Tibial nerve (tissue), 4 donors: ENCODE results near the gene FSTL4. TPM values are rescaled to one million over a fixed set of nuclear protein-coding genes. Genes with fewer than 3 reads are reported as not detected.

ENCODE experiments used
- DNase-seq, 2 donors: peaks; one replicate each; pipeline ENCODE4 v3.0.0-alpha.2; 2019; ENCODE audit warnings: low spot score in 2 of 2
- H3K27ac ChIP-seq, 4 donors: fragments of 200-600 bp; sonication (generic) in 3 of 4; one replicate each; pipeline ENCODE4 v1.5.1; 2017 to 2019; ENCODE audit warnings: mild to moderate bottlenecking in 1 of 4
- H3K27me3 ChIP-seq, 2 donors: fragments of 200-600 bp; sonication (generic) in 1 of 2; one replicate each; pipeline versions ENCODE4 v1.5.1 to v1.6.0; 2017 to 2019
- H3K36me3 ChIP-seq, 3 donors: fragments of 200-600 bp; sonication (generic); one replicate each; pipeline ENCODE4 v1.5.1; 2018 to 2019
- H3K4me1 ChIP-seq, 4 donors: fragments of 200-600 bp; sonication (generic) in 3 of 4; one replicate each; pipeline ENCODE4 v1.5.1; 2017 to 2019
- H3K4me3 ChIP-seq, 4 donors: fragments of 200-600 bp; sonication (generic) in 3 of 4; one replicate each; pipeline ENCODE4 v1.5.1; 2017 to 2019; ENCODE audit warnings: mild to moderate bottlenecking in 1 of 4, moderate library complexity in 1 of 4
- H3K9me3 ChIP-seq, 4 donors: fragments of 200-600 bp; sonication (generic) in 3 of 4; one replicate each; pipeline ENCODE4 v1.5.1; 2017 to 2019
- CTCF ChIP-seq, 5 experiments: fragments of 200-600 bp in 3 of 5; fragments of 450-650 bp in 2 of 5; sonication (generic) in 3 of 5; IDR thresholded peaks; one replicate each; pipeline ENCODE4 v1.5.1; 2016 to 2019; ENCODE audit warnings: antibody characterized with exemption in 5 of 5, mild to moderate bottlenecking in 3 of 5, moderate library complexity in 2 of 5
- EP300 ChIP-seq, 2 donors: sonication (generic); formaldehyde crosslinking; IDR thresholded peaks; one replicate each; pipeline ENCODE4 v1.6.1; 2017; ENCODE audit warnings: antibody characterized with exemption in 2 of 2, mild to moderate bottlenecking in 1 of 2
- POLR2A ChIP-seq, 2 donors: fragments of 450-650 bp; IDR thresholded peaks; one replicate each; pipeline ENCODE4 v1.6.1; 2017; ENCODE audit warnings: antibody characterized with exemption in 2 of 2, mild to moderate bottlenecking in 2 of 2, moderate library complexity in 2 of 2
- WGBS, 2 donors: methylation state at CpG; one replicate each; pipeline ENCODE4 v1.1.5; 2018; 5-methylcytosine and 5-hydroxymethylcytosine counted together
- total RNA-seq, 4 donors: library from RNA; depleted of rRNA; stranded (reverse); fragments of >200 nt; gene quantifications; one replicate each; pipeline ENCODE4 v1.1.0, GENCODE V29; 2016

FSTL4 gene
- total RNA-seq, 4 donors from 2014 or later = 0.22 TPM; not detected in 3

DNA sequence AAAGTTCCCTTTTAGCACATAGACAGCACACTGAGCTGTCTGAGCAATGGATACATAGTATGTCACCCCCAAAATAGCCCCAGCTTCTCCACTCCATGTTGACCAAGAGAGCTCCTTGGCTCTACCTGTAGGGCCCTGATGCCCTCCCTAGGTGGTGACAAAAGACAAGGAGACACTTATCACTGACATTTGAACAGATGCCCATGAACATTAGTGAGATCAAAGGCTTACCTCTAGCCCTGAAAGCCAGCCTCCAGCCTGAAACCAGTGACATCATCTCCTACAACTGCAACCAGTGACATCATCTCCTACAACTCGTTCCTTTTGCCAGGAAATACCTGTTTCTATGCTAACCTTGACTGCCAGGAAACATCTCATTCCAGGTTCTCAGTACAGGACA lies 122.7 kb downstream of the FSTL4 start:
- Histone ChIP-seq H3K27me3 (no peaks in the 10 kb centered on the region), H3K27ac (no peak overlapping the region), H3K4me1 (no peaks in the 10 kb centered on the region), H3K36me3 (no peaks in the 10 kb centered on the region), H3K4me3 (no peak overlapping the region), H3K9me3 (peaks cover 0 to 13% (median 4%) of the 10 kb centered on the region in 4 donors)
- no peak for DNase-seq
- WGBS, 2 donors = 48 to 64% methylated on average over 1 of the region's 1 CpG
- TF ChIP-seq EP300 (IDR thresholded peaks at IDR 0.05) = no peak
- no peak for TF ChIP-seq POLR2A (IDR thresholded peaks at IDR 0.05)
- no peak for TF ChIP-seq CTCF (IDR thresholded peaks at IDR 0.05)

- Histone ChIP-seq H3K27me3 (no peaks in the 10 kb centered on the region), H3K4me3 (no peak overlapping the region), H3K9me3 (peaks cover 0 to 13% (median 4%) of the 10 kb centered on the region in 4 donors), H3K27ac (no peak overlapping the region), H3K4me1 (no peaks in the 10 kb centered on the region), H3K36me3 (no peaks in the 10 kb centered on the region)
- TF ChIP-seq POLR2A (IDR thresholded peaks at IDR 0.05) (no peak), CTCF (IDR thresholded peaks at IDR 0.05) (no peak)
- WGBS, 2 donors = 80 to 81% methylated on average over 4 of the region's 4 CpGs
- no peak for DNase-seq
Measured at GRCh38 chr5:133487093-133487492, 125.2 kb downstream of the FSTL4 start.

DNA sequence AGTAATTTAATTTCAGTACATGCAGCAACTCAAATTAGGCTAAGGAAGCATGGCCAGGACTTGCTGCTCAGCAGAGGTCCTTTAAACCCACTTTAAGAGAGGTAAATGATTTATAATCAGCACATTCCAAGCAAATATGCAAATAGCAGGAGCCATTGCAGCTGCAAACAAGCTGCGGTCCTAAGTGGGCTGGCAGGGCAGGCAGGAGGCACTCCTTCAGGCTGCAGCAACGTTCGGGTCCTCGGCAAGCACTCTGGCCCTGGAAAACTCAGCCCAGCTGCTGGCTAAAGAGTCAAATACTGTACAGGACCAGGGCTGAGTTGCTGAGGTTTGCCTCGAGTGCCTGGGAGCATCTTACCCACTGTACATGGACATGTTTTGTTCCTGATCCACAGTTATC lies 126.9 kb downstream of the FSTL4 start:
- no peak overlapping the region for H3K27ac ChIP-seq
- no peaks in the 10 kb centered on the region for H3K27me3 ChIP-seq
- no peaks in the 10 kb centered on the region for H3K36me3 ChIP-seq
- H3K4me3 ChIP-seq = no peak overlapping the region
- TF ChIP-seq POLR2A (IDR thresholded peaks at IDR 0.05) (no peak), CTCF (IDR thresholded peaks at IDR 0.05) (no peak), EP300 (IDR thresholded peaks at IDR 0.05) (no peak)
- DNase-seq = no peak
- no peaks in the 10 kb centered on the region for H3K4me1 ChIP-seq
- H3K9me3 ChIP-seq = peaks cover 0 to 9% (median 2%) of the 10 kb centered on the region in 4 donors
- WGBS, 2 donors = 35 to 57% methylated on average over 5 of the region's 5 CpGs

- Histone ChIP-seq H3K4me3 (no peak overlapping the region), H3K9me3 (no peaks in the 10 kb centered on the region), H3K27ac (no peak overlapping the region), H3K27me3 (no peaks in the 10 kb centered on the region), H3K4me1 (no peaks in the 10 kb centered on the region), H3K36me3 (no peaks in the 10 kb centered on the region)
- DNase-seq = no peak
- no peak for TF ChIP-seq EP300 (IDR thresholded peaks at IDR 0.05)
- TF ChIP-seq POLR2A (IDR thresholded peaks at IDR 0.05) = no peak
- TF ChIP-seq CTCF (IDR thresholded peaks at IDR 0.05) = no peak
- 58 to 61% methylated on average over 5 of the region's 5 CpGs for WGBS, 2 donors
Measured at GRCh38 chr5:133483406-133484090, 128.8 kb downstream of the FSTL4 start.

GRCh38 chr5:133482028-133482427 lies 130.3 kb downstream of the FSTL4 start:
- H3K4me3 ChIP-seq = no peak overlapping the region
- no peak overlapping the region for H3K27ac ChIP-seq
- no peak for DNase-seq
- no peaks in the 10 kb centered on the region for H3K27me3 ChIP-seq
- H3K4me1 ChIP-seq = no peaks in the 10 kb centered on the region
- TF ChIP-seq CTCF (IDR thresholded peaks at IDR 0.05) = no peak
- no peak for TF ChIP-seq POLR2A (IDR thresholded peaks at IDR 0.05)
- no peak for TF ChIP-seq EP300 (IDR thresholded peaks at IDR 0.05)
- 66 to 70% methylated on average over 3 of the region's 3 CpGs for WGBS, 2 donors
- H3K9me3 ChIP-seq = no peaks in the 10 kb centered on the region
- no peaks in the 10 kb centered on the region for H3K36me3 ChIP-seq
